SK-N-DZ (cell line): ENCODE results near the gene CHD5.

Experiments
- DNase-seq: peaks from one replicate; pipeline ENCODE4 v3.0.0-alpha.2; 2015; ENCODE audit warnings: low spot score

Gene CHD5

GRCh38 chr1:6134206-6134605 is 45.9 kb downstream of the CHD5 start:
- no peak for DNase-seq

GRCh38 chr1:6133146-6133895 is 46.8 kb downstream of the CHD5 start:
- no peak for DNase-seq

- DNase-seq, result no peak
These were observed 48.6 kb downstream of the CHD5 start for GRCh38 chr1:6131561-6131960.

DNA sequence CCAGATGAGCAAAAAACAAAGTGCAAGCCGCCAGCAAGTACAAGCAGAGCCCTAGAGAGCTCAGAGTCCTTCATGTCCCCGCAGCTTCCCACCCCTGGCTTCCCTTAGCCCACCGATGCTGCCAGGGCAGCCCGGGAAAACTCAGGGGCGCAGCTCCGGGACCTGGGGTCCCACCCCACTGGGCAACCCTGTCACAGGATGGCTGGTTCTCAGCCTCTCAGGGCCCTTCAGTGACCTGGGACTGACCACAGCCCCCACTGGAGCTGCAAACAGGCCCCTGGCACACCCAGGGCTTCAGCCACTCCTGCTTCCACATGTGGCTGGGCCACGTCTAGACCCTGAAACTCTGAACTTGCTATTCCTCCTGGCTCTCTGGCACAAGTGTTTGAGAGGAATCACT is 49.5 kb downstream of the CHD5 start:
- DNase-seq, result no peak

DNA sequence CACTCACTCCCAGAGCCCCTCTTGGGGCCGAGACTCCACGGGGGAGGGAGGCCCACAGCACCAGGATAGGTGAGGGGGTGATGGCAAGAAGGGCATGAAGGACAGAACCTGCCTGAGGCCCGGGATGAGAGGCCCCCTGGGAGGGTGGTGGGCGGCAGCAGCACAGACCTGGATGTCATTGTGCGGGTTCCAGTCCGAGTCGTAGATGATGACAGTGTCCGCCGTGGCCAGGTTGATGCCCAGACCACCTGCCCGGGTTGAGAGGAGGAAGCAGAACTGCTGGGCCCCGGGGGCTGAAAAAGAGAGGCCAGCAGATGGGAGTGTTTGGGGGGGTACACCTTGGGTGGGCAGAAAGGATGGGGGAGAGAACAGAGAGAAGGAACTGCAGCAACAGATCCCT is 50.1 kb downstream of the CHD5 start:
- DNase-seq, result no peak

- DNase-seq, result no peak
These were observed 50.8 kb downstream of the CHD5 start for GRCh38 chr1:6129313-6129712.

DNA sequence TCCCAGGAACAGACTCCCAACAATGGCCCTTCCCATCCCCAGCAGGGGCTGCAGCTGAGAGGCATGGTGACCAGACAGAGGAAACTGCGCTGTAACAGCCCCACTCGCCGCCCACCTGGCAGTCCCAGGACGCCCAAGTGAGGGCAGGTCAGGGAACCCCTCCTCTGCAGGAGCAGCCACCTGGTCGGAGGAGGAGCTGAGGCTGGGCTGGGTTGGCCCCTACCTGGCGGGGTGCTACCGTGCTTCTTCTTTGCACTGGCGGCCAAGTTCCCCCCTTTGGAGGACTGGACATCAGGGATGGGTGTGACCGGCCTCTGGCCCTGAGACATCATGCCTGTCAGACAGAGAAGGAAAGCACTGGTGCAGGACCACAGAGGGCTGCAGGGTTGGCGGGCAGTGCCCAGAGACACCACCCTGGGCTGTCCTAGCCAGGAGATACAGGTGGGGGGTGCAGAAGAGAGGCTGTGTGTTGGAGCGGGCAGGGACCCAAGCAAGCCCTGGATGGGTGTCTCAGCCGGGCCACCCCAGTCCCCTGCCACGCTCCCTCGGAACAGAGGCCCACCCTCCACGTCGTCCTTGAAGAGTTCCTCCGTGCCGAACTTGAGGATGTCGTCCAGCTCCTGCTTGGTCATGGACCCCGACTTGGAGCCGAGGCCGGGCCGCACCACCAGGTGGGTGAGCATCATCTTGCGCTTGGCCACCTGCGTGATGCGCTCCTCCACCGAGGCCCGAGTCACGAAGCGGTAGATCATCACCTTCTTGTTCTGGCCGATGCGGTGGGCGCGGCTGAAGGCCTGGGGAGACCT is 51.6 kb downstream of the CHD5 start:
- DNase-seq, result no peak

DNA sequence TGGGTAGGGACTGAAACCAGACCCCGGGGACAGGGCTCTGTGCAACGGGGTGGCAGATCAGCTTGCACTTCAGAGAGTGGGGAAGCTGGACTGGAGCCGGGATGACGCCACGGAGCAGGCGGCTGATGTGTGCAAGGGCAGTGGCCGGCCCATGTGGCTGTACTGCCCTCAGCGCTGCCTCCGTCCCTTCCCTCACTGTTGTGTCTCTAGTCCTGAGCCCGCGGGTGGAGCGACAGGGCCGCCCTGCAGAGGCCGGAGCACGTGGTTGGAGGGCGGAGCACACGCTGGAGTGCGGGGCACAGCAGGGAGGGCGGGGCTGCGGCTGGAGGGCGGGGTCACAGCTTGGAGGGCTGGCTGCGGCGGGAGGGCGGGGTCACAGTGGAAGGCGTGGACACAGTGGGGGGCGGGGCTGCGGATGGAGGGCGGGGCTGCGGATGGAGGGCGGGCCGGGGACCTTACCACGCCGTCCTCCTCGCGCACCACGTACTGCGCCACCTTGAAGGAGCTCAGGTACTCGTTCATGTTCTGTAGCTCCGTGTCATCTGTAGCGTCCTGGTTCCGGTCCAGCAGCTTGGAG is 52.4 kb downstream of the CHD5 start:
- peak; percentile 39 for DNase-seq

GRCh38 chr1:6126521-6127067 is 53.5 kb downstream of the CHD5 start:
- DNase-seq, result no peak

GRCh38 chr1:6126028-6126427 is 54.1 kb downstream of the CHD5 start:
- DNase-seq, result no peak

GRCh38 chr1:6125366-6125765 is 54.8 kb downstream of the CHD5 start:
- DNase-seq, result no peak

- DNase-seq, result no peak
These were observed 55.3 kb downstream of the CHD5 start for GRCh38 chr1:6124746-6125365.

- no peak for DNase-seq
These were observed 55.8 kb downstream of the CHD5 start for GRCh38 chr1:6124341-6124740.

DNA sequence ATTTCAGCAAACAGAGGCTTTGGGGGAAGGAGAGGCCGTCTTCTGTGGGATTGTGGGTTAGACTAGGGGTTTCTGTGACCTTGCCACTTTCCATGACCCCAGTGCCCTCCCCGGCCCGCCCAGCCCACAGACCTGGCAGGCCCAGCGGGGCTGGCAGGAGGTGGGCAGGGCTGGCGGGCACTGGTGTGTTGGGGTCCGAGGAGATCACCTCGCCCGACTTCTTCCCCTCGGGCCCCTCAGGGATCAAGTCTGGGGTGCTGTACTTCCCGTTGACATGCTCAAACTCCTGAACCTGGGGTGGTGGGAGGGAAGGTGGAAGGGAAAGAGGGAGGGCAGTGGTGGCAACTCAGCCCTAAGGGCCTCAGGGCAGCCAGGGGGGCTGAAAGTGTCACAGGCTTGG is 56.3 kb downstream of the CHD5 start:
- DNase-seq, result no peak

DNA sequence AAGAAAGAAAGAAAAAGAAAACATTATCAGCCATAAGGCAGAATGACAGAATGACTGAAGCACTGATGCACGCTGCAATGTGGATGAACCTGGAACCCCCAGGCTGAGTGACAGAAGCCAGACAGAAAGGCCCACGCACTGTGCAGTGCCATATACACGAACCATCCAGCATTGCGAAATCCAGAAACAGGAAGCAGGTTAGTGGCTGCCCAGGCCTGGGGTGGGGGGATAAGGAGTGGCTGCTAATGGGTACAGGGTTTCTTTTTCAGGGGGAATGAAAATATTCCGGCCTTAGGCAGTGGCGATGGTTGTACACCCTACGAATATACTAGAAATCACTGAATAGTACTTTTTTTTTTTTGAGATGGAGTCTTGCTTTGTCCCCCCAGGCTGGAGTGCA is 57.0 kb downstream of the CHD5 start:
- DNase-seq, result no peak

GRCh38 chr1:6121651-6122370 is 58.3 kb downstream of the CHD5 start:
- DNase-seq, result no peak

DNA sequence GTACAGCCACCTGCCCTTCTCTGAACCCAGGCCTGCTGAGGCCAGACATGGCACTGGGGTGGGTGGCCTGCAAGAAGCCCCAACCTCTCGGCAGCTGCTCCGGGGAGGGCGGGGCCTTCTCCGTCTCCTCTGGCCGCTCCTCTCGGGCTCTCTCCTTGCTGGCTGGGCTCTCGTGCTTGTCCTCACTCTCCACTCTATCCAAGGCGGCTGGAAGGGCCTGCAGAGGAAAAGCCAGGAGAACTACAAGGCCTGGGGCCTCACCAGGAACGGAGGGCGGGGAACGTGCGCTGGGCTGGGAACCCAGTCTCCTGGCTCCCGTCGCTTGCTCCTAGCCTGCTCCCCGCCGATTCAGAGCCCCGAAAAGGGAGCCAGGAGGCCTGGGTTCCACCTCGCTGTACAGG is 59.1 kb downstream of the CHD5 start:
- DNase-seq, result no peak

- no peak for DNase-seq
These were observed 61.7 kb downstream of the CHD5 start for GRCh38 chr1:6118415-6118814.

- no peak for DNase-seq
These were observed 62.5 kb downstream of the CHD5 start for GRCh38 chr1:6117624-6118023.

- DNase-seq, result no peak
These were observed 63.1 kb downstream of the CHD5 start for GRCh38 chr1:6117064-6117463.

GRCh38 chr1:6116137-6116536 is 64.0 kb downstream of the CHD5 start:
- DNase-seq, result no peak
